HepG2 (cell line): Measurements from ENCODE around the gene SEBOX. TPM values are rescaled to one million over a fixed set of nuclear protein-coding genes. Genes with fewer than 3 reads are reported as not detected.

Experiments used
- GLI4 ChIP-seq: sonication (generic); formaldehyde crosslinking; IDR thresholded peaks from 2 replicates; pipeline ENCODE4 v1.5.1; 2020; ENCODE audit warnings: missing genetic modification reagents, mild to moderate bottlenecking, moderate library complexity, borderline replicate concordance
- KDM1A ChIP-seq: IDR thresholded peaks from 2 replicates; pipeline ENCODE4 v1.6.1; 2016; ENCODE audit warnings: missing compliant biosample characterization
- NFIB ChIP-seq: sonication (generic); formaldehyde crosslinking; IDR thresholded peaks from 2 replicates; pipeline ENCODE4 v1.9.0; 2021; ENCODE audit warnings: missing genetic modification reagents, mild to moderate bottlenecking, borderline replicate concordance
- NR2C2 ChIP-seq: sonication (generic); formaldehyde crosslinking; IDR thresholded peaks from 2 replicates; pipeline ENCODE4 v1.4.0; 2020; ENCODE audit warnings: missing genetic modification reagents, mild to moderate bottlenecking, moderate library complexity, borderline replicate concordance
- POLR2AphosphoS2 ChIP-seq: IDR thresholded peaks from 2 replicates; pipeline ENCODE4 v1.6.1; 2011; ENCODE audit warnings: low read depth, low read length, improper control_type of control experiment
- RBAK ChIP-seq: sonication (generic); formaldehyde crosslinking; IDR thresholded peaks from 2 replicates; pipeline ENCODE4 v1.5.1; 2020; ENCODE audit warnings: mild to moderate bottlenecking, missing genetic modification reagents
- RELA ChIP-seq: sonication (generic); formaldehyde crosslinking; IDR thresholded peaks from 2 replicates; pipeline ENCODE4 v1.4.0; 2020; ENCODE audit warnings: missing genetic modification reagents
- SIX4 ChIP-seq: sonication (generic); formaldehyde crosslinking; IDR thresholded peaks from 2 replicates; pipeline ENCODE4 v1.4.0; 2020; ENCODE audit warnings: missing genetic modification reagents
- TEAD3 ChIP-seq: optimal IDR thresholded peaks from 2 replicates; pipeline ENCODE3; 2016; ENCODE audit warnings: borderline replicate concordance
- ZEB1 ChIP-seq: IDR thresholded peaks from 2 replicates; pipeline ENCODE4 v1.6.1; 2012; ENCODE audit warnings: mild to moderate bottlenecking, low read depth, inconsistent platforms; ENCODE audit not compliant: insufficient replicate concordance
- ZFP36L1 ChIP-seq: sonication (generic); formaldehyde crosslinking; IDR thresholded peaks from 2 replicates; pipeline ENCODE4 v1.8.0; 2022; ENCODE audit warnings: mild to moderate bottlenecking, missing genetic modification reagents, moderate library complexity
- ZNF570 ChIP-seq: sonication (generic); formaldehyde crosslinking; IDR thresholded peaks from 2 replicates; pipeline ENCODE4 v1.4.0; 2020; ENCODE audit warnings: mild to moderate bottlenecking, missing genetic modification reagents, borderline replicate concordance
- ZNF605 ChIP-seq: sonication (generic); formaldehyde crosslinking; IDR thresholded peaks from 2 replicates; pipeline ENCODE4 v1.8.0; 2022; ENCODE audit warnings: mild to moderate bottlenecking, missing genetic modification reagents
- ZSCAN25 ChIP-seq: sonication (generic); formaldehyde crosslinking; IDR thresholded peaks from 2 replicates; pipeline ENCODE4 v1.8.0; 2022; ENCODE audit warnings: mild to moderate bottlenecking, missing genetic modification reagents
- ZSCAN30 ChIP-seq: sonication (generic); formaldehyde crosslinking; IDR thresholded peaks from 2 replicates; pipeline ENCODE4 v1.5.0; 2020; ENCODE audit warnings: mild to moderate bottlenecking, missing genetic modification reagents
- polyA plus RNA-seq, 8 experiments: library from polyadenylated mRNA; depleted of rRNA in 3 of 8; stranded (reverse) in 7 of 8; unstranded in 1 of 8; fragments of >200 nt; fragmentation: Illumina TruSeq in 4 of 8; extraction: Trizol in 4 of 8; gene quantifications; 2 replicates each; pipeline versions ENCODE4 v1.2.1 to v1.2.3, GENCODE V29; 2011 to 2016; ENCODE audit warnings: low read depth in 4 of 8, missing spikeins in 1 of 8, mixed read lengths in 1 of 8; ENCODE audit not compliant: insufficient read depth in 1 of 8
- total RNA-seq, 5 experiments: library from RNA; depleted of rRNA; stranded (reverse); fragments of >200 nt; fragmentation: Illumina TruSeq; extraction: Trizol; gene quantifications; 2 replicates each; pipeline ENCODE4 v1.2.3, GENCODE V29; 2016; ENCODE audit warnings: low read depth in 1 of 5
- TF ChIP-seq, protein P1 (sequence below): sonication (generic); formaldehyde crosslinking; IDR thresholded peaks from 2 replicates; pipeline ENCODE4 v1.4.0; 2020; ENCODE audit warnings: missing genetic modification reagents
- TF ChIP-seq, protein P2 (sequence below): sonication (generic); formaldehyde crosslinking; IDR thresholded peaks from 2 replicates; pipeline ENCODE4 v1.4.0; 2020; ENCODE audit warnings: missing genetic modification reagents
- TF ChIP-seq, protein P3 (sequence below): IDR thresholded peaks from 2 replicates; pipeline ENCODE4 v1.6.1; 2016; ENCODE audit warnings: missing genetic modification reagents, missing compliant biosample characterization

The SEBOX gene
- total and polyA plus RNA-seq, 2 of the 13 experiments (the other 11 are each of a cell fraction or from before 2014, with no cell fraction given) = not detected

DNA sequence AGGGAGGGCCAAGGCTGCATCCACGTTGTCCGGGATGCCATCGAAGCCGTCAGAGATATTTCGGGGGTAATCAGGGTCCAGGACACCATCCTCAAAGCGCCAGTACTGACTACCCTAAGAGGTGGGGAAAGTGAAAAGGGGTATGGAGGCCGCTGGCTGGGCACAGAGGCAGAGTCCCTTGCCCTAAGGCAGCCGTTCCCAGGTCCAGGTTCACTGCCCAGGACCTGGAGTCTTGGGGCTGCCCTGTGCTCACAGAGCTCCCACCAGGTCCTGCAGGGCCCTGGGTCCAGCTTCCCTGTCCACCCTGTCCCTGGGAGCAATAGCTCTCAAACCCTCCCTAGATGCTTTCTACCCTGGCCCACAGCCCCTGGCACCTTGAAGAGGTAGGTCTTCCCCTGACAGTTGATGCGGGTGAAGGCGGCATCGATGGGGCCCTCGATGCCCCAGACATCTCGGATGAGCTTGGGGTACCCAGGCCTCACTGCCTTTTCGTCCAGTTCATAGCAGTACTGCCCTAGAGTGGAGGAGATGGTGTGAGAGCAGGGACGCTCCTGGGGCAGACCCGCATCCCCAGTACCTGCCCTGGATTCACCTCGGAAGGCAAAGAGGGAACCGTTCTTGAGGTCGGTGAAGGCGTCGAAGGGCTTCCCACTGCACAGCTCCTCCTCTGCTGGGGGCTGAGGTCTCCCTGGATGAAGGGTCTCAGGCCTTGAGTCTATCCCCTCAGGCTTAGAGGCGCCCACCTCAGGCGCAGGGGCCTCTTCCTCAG, 4.1 kb upstream of the SEBOX start (continued):
- TF ChIP-seq ZEB1 (no peak), ZFP36L1 (CRISPR knock-in tag) (no peak), RELA (CRISPR knock-in tag) (no peak), SIX4 (no peak), ZNF570 (CRISPR knock-in tag) (no peak), RBAK (CRISPR knock-in tag) (no peak), ZSCAN25 (CRISPR knock-in tag) (no peak), NFIB (CRISPR knock-in tag) (no peak), KDM1A (no peak), GLI4 (CRISPR knock-in tag) (no peak), TEAD3 (CRISPR knock-in tag) (no peak), ZNF605 (CRISPR knock-in tag) (no peak; the same call in 1 of the 2 replicates), ZSCAN30 (CRISPR knock-in tag) (no peak), NR2C2 (no peak), POLR2AphosphoS2 (no peak)
- TF ChIP-seq, protein P1, sequence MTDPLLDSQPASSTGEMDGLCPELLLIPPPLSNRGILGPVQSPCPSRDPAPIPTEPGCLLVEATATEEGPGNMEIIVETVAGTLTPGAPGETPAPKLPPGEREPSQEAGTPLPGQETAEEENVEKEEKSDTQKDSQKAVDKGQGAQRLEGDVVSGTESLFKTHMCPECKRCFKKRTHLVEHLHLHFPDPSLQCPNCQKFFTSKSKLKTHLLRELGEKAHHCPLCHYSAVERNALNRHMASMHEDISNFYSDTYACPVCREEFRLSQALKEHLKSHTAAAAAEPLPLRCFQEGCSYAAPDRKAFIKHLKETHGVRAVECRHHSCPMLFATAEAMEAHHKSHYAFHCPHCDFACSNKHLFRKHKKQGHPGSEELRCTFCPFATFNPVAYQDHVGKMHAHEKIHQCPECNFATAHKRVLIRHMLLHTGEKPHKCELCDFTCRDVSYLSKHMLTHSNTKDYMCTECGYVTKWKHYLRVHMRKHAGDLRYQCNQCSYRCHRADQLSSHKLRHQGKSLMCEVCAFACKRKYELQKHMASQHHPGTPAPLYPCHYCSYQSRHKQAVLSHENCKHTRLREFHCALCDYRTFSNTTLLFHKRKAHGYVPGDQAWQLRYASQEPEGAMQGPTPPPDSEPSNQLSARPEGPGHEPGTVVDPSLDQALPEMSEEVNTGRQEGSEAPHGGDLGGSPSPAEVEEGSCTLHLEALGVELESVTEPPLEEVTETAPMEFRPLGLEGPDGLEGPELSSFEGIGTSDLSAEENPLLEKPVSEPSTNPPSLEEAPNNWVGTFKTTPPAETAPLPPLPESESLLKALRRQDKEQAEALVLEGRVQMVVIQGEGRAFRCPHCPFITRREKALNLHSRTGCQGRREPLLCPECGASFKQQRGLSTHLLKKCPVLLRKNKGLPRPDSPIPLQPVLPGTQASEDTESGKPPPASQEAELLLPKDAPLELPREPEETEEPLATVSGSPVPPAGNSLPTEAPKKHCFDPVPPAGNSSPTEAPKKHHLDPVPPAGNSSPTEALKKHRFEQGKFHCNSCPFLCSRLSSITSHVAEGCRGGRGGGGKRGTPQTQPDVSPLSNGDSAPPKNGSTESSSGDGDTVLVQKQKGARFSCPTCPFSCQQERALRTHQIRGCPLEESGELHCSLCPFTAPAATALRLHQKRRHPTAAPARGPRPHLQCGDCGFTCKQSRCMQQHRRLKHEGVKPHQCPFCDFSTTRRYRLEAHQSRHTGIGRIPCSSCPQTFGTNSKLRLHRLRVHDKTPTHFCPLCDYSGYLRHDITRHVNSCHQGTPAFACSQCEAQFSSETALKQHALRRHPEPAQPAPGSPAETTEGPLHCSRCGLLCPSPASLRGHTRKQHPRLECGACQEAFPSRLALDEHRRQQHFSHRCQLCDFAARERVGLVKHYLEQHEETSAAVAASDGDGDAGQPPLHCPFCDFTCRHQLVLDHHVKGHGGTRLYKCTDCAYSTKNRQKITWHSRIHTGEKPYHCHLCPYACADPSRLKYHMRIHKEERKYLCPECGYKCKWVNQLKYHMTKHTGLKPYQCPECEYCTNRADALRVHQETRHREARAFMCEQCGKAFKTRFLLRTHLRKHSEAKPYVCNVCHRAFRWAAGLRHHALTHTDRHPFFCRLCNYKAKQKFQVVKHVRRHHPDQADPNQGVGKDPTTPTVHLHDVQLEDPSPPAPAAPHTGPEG (CRISPR knock-in tag) = no peak
- TF ChIP-seq, protein P2, sequence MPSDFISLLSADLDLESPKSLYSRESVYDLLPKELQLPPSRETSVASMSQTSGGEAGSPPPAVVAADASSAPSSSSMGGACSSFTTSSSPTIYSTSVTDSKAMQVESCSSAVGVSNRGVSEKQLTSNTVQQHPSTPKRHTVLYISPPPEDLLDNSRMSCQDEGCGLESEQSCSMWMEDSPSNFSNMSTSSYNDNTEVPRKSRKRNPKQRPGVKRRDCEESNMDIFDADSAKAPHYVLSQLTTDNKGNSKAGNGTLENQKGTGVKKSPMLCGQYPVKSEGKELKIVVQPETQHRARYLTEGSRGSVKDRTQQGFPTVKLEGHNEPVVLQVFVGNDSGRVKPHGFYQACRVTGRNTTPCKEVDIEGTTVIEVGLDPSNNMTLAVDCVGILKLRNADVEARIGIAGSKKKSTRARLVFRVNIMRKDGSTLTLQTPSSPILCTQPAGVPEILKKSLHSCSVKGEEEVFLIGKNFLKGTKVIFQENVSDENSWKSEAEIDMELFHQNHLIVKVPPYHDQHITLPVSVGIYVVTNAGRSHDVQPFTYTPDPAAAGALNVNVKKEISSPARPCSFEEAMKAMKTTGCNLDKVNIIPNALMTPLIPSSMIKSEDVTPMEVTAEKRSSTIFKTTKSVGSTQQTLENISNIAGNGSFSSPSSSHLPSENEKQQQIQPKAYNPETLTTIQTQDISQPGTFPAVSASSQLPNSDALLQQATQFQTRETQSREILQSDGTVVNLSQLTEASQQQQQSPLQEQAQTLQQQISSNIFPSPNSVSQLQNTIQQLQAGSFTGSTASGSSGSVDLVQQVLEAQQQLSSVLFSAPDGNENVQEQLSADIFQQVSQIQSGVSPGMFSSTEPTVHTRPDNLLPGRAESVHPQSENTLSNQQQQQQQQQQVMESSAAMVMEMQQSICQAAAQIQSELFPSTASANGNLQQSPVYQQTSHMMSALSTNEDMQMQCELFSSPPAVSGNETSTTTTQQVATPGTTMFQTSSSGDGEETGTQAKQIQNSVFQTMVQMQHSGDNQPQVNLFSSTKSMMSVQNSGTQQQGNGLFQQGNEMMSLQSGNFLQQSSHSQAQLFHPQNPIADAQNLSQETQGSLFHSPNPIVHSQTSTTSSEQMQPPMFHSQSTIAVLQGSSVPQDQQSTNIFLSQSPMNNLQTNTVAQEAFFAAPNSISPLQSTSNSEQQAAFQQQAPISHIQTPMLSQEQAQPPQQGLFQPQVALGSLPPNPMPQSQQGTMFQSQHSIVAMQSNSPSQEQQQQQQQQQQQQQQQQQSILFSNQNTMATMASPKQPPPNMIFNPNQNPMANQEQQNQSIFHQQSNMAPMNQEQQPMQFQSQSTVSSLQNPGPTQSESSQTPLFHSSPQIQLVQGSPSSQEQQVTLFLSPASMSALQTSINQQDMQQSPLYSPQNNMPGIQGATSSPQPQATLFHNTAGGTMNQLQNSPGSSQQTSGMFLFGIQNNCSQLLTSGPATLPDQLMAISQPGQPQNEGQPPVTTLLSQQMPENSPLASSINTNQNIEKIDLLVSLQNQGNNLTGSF (CRISPR knock-in tag) = no peak
- TF ChIP-seq, protein P3, sequence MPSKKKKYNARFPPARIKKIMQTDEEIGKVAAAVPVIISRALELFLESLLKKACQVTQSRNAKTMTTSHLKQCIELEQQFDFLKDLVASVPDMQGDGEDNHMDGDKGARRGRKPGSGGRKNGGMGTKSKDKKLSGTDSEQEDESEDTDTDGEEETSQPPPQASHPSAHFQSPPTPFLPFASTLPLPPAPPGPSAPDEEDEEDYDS (CRISPR knock-in tag) = no peak
